Activated T-cell treated with anti-CD3 and anti-CD28 coated beads for 1 hour (primary cell): ENCODE results near the gene RBM15.

Experiments
- DNase-seq: peaks from one replicate; pipeline ENCODE4 v3.0.0-alpha.2; 2020; ENCODE audit warnings: low read depth

RBM15 gene

DNA sequence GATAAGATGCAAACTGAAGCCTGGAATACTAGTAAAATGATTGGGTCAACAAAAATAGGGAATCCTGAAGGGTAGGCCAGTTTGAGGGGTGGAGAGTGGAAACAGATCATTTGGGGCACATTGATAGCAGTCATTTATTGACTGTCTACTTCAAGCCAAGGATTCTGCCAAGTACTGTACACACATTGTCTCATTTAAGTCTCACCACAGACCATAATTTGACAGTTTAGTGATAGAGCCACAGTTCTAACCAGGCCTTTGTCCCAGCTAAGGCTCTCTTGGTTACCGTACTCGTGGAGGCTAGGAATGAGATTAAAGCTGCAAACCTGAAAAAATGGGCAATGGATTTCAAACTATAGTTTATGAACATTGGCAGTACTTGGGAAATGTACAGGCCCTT lies 11.2 kb downstream of the RBM15 start:
- DNase-seq, result no peak

DNA sequence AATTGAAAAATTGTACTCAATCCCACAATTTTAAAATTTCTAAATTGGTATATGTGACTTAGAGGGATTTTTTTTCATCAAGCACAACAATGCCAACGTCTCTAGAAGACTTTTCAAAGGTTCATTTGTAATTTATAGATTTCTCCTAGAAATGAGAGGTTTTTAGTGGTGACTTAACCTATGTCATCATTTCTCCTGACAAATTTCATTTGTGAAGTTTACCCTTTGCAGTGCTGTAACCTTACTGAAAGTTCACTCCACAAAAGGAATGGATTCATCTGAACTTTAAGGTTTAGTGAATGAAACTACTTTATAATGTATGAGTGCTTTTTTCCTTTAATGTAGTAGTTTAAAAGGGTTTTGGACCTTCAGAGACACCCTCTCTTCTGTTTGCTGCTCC lies 16.1 kb downstream of the RBM15 start:
- DNase-seq, result no peak

DNA sequence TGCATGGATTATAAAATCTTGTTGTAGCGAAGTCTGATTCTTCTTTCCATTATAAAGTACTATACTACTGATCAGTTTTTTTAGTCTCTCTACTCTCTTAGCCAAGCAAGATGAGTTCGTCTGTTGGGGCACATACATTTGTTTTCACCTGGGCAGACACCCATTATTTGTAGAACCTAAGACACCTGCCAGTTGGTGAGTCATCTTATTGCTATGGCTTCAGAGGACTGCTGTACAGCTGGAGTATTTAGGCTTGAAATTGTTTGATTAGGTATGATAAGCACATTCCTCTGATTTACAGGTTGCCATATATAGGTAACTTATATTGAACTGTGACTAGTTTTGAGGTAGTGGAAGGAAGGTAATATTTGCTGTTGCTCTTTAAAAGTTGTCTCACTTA lies 17.2 kb downstream of the RBM15 start:
- DNase-seq, result no peak

DNA sequence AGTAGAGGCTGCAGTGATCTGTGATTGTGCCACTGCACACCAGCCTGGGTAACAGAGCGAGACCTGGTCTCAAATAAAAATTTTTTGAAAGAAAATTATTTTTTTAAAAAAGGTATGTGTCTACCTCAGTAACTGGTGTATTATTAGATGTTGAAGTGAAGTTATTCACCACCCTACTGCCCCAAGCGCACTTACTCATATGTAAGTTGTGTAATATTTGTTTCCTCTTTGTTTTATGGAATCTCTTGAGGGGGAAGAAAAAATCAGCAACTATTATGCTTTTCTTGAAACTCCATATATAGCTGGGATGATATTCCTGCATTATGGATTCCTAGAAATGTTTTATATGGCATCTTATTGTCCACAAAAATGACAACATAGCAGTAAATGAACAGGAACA lies 21.3 kb downstream of the RBM15 start:
- DNase-seq, result no peak

DNA sequence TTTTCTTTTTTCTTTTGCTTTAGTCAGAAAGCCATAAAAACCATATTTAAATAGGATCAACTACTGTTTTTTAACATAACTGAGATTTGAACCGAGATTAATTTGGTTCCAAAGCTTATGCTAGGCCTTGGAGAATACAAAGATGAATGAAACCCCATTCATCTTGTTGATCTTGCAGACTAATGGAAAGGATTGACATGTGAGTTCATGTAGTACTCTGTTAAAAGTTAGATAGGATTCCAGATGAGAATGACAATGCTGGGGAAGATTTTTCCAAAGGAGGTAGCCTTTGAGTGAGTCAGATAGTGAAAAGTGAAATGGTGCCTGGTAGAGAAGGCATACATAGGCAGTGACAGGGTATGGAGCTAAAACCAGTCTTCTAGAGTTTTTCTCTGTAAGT lies 22.7 kb downstream of the RBM15 start:
- no peak for DNase-seq

DNA sequence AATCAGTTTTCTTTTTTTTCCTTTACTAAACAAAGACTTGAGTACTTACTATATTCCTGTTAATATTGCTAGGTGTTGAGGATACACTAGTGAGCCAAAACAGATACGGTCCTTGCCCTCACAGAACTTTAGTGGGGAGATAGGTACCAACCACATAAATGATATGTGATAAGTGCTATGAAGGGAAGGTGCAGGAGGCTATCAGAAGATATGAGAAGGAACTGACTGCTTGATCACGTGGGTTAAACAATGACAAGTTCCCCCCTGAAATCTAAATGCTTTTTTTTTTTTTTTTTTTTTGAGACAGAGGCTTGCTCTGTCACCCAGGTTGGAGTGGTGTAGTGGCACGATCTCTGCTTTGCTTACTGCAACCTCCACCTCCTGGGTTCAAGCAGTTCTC lies 25.0 kb downstream of the RBM15 start:
- DNase-seq, result no peak

DNA sequence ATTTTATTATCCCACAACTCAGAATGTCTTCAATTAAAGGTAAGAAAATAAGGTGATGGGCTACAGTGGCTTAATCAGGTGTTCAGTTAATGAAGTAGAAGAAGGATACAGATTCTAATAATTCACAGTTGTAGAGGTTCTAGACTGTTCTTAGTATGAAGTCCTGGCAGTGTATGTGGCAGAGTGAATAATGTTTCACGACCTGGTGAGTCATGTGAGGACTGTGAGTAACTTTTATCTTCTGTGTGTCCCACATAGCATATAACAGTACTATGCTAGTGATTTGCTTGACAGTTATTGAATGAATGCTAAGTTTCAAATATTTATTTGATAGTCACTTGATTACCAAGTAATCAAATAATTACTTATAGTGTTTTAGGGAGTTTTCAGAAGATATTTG lies 31.6 kb downstream of the RBM15 start:
- no peak for DNase-seq

DNA sequence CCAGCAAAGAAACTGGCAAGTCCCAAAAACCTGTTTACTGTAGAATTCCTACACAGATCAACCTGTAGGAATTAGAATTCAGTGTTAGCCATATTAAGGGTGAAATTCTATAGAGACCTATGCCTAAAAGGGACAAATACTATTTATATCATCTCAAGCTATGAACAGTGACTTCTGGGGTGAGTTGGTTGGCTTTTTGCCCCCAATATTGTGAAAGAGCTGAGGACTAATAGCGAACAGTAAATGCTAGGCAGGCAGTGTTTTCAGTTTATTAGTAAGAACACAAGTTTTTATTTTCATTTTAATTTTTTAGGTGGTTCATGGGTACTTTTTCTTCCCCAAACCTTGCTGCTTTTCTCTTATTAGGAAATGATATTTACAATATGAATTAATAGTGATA lies 36.3 kb downstream of the RBM15 start:
- no peak for DNase-seq

DNA sequence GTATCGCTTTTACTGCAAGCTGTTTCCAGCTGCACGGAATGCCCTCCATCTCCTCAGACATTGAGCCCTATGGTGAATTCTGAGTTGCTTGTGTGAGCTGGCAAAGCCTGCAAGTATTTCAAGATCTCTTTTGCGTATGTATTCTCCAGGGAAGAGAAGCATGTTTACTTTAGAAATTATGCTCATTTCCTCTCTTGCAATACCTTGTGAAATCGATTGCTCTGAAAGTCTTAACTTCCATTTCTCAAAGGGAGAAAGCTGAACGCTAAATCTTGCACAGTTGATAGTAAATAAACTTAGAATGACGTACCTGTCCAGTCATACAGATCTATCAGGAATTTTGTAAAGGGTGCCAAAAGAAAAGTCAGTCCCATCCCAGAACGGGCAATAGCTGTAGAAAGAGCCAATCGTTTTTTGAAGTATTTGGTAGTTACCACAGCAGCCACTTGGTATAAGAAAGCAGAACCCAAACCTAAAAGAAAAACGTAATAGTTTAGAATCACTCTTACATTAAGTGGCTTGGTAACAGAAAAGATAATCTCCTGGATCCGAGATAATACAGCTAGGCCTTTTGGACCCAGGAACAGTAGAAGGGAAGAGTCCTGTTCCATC lies 41.6 kb downstream of the RBM15 start:
- DNase-seq, result no peak

DNA sequence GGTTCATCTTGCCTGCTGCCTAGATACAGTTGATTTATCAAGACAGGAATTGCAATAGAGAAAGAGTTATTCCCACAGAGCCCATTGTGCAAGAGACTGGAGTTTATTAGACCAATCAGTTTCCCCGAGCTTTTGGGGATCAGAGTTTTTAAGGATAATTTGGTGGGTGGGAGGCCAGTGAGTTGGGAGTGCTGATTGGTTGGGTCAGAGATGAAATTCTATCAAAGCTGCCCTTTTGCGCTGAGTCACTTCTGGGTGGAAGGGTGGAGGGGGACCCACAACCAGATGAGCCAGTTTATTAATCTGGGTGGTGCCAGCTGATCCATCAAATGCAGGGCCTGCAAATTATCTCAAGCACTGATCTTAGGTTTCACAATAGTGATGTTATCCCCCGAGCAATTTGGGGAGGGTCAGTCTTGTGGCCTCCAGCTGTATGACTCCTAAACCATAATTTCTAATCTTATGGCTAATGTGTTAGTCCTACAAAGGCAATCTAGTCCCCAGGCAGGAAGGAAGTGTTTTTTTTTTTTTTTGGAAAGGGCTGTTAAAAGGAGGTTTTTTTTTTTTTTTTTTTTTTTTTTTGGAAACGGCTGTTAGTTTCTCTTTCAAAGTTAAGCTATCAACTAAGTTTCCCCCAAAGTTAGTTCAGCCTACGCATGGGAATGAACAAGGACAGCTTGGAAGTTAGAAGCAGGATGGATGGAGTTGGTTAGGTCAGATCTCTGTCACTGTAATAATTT lies 44.2 kb downstream of the RBM15 start:
- no peak for DNase-seq

DNA sequence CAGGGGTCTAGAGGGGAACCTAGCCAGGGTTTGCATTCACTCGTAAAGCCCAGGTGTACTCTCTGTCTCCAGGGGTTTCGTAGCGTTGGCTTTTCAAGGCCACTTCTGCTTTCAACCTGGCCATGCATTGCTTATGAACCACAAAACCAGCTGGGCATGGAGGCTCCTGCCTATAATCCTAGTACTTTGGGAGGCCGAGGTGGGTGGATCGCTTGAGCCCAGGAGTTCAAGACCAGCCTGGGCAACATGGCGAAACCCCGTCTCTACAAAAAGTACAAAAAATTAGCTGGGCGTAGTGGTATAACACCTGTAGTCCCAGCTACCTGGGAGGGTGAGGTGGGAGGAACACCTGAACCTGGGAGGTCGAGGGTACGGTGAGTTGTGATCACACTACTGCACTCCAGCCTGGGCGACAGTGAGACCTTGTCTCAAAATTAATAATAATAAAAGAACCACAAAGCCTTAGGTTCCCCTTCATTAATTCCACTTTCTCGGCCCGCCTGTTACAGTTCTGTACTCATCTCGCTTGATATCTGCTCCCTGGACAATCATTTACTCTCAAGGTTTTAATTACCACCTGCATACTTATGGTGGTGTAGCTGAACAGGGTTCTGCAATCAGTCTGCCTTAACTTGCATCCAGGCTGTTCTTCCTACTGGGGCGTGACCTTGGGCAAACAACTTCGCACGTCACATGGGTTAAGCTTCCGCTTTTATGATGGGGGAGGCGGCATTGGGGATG lies 45.6 kb downstream of the RBM15 start:
- DNase-seq, result no peak

DNA sequence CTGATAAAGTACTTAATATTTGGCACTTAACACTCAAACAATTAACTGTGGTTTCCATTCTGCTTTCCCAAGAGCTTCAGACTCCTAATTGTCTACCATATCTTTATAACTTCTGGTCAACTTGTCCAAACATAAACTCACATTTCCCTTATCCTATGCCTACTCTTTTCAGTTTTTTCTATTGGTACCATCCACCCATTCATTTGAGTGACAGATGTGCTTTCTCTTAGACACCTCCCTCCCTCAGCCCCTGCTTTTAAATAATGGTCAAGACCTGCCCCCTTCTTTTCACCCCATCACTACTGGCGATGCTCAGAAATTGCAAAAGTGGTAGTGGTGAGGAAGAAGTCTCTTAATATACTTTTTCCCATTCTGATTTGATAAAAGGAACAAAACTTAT lies 46.2 kb downstream of the RBM15 start:
- no peak for DNase-seq

DNA sequence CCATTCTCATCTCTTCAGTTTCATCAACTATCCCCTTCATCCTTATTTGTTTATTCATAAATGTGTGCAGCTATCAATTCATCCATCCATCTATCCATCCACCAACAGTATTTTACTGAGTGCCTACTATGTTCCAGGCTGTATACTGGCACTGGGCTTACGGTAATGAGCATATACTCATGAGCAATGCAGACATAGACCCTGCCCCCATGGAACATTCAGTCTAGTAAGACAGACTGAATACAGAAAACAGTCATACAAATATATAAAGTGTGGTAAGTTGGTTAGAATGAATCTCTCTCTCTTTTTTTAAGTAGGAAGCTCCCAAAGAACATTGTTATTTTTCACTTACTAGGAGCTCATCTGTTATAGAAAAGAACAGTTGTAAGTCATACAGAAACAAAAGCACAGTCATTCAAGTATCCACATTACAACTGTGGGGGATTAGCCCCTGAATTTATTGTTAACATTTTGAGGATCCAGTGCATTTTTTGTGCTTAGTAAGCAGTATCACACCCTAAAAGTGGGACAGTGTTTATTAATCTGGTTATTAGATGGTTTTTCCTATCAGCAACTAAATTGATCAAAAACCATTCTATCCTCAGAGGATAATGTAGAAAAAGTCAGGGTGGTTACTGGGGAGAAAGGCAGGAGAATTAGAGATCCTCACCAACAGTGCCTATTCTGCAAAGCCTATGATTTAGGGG lies 48.0 kb downstream of the RBM15 start:
- DNase-seq, result no peak

DNA sequence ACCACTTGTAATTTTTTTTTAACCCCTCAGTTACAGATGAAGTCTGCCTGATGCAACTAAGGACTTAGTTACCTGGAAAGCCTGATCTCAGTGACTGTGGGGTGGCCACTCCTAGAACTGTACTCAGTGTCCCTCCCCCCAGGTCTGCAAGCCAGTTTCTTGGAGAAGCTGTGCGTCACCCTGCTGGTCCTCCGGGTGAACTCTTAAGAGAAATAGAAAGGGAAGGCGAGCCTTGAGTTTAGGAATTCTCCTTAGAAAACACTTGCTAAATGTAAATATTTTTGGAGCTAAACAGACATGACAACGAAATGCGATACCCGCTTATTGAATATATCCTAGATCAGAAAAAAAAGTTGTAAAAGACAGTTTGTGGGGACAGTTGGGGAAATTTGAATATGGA lies 50.9 kb downstream of the RBM15 start:
- DNase-seq, result no peak

DNA sequence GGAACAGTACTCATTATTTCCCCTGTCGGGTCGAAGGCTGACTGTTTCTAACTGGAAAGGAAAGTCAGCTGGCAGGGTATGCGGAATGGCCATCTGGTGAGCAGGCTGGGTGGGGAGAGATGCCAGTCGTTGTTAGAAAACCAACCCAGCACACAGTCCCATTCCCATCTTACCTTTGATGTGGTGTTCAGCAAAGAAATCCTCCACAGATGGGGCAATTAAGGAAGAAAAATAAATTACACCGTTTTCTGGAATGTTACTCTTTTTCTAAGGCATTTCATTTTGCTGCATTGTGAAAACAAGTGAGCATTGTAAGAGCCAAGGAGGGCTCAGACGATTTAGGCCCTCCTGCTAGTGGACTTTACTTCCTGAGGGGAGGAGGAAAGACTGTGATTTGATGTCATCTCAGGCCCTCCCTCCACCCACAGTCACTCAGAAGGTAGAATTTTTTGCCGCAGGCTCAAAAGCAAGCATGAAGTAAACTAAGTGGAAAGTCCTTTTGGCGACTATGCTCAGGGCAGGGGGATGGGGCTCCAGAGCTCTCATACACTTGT lies 51.6 kb downstream of the RBM15 start, which contains the start of gene SLC16A4:
TSS of gene SLC16A4 (minus strand) at position 335 of the 554 bp plus-strand sequence. CDS start 1,703 bp downstream, outside the sequence.
- DNase-seq, result no peak

DNA sequence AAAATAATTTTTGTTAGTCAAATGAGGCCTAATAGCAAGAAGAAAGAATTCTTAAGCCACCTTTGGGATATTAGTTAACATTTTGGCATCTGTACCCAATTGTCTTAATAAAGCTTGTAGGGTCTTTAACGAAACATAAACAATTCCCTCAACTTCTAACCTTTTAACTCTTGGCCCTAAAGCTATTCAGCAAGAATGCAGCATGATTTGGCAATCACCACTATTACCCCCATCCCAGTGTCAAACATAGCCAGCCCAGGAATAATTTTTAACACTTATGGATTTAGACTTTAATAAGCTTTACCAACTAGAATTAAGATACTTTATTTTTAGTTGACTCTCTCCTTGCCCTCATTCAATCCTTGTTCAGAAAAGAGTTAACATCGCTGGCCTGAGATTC lies 54.1 kb downstream of the RBM15 start:
- no peak for DNase-seq

DNA sequence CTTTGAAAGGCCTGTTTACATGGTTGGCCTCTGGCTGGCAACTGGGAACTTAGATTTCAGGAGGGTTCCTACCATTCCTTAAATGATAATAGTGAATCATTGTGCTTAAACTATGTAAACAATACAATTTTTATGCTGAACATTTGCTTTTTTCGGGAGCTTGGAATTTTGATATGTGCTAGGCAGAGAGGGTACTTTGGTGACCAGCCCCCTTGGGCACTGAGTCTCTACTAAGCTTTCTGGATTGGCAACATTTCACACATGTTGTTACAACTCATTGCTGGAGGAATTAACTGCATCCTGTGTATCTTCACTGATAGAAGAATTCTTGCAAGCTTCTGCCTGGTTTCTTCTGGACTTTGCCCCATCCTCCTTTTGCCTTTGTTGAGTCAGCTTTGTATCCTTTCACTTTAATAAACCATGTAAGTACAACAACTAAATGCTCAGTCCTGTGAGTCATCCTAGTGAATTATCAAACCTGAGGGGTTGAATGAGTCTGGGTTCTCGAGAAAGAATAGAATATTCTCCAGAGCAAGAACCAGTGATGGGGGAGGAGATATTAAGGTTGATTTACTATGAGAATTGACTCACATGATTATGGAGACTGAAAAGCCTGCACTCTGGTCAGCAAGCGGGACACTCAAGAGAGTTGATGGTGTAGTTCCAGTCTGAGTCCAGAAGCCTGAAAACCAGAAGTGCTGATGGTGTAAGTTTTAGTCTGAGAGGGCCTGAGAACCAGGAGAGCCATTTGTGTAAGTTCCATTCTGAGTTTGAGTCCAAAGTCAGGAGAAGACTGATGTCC lies 54.7 kb downstream of the RBM15 start:
- no peak for DNase-seq

DNA sequence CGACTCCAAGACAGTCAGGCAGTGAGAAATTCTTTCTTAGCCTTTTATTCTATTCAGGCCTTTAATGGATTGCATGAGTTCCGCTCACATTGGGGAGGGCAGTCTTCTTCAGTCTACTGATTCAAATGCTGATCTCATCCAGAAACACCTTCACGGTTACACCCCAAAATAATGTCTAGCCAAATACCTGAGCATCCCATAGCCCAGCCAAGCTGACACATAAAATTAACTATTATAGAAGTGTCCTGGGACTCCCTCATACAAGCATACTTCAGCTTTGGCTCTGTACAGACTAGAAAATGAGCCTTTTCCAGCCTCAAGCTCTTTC lies 55.3 kb downstream of the RBM15 start:
- DNase-seq, result no peak
